Measurements from ENCODE around the gene SCN9A.

SCN9A gene

GRCh38 chr2:166304656-166305055 lies 71.1 kb downstream of the SCN9A start:
- Histone ChIP-seq H3K36me3 (ENCODE audit: control insufficient read depth in 1 of 2, insufficient read depth in 2 of 2, low read depth in 1 of 2, low read length in 2 of 2) (no peaks in the 10 kb centered on the region), H3K27me3 (ENCODE audit: control insufficient read depth in 1 of 2, insufficient read depth in 1 of 2, low read length in 2 of 2) (no peaks in the 10 kb centered on the region), H4K8ac (ENCODE audit: low read length) (no peak overlapping the region), H3K27ac (ENCODE audit: low read length, poor library complexity, severe bottlenecking) (no peak overlapping the region), H2BK120ac (ENCODE audit: low read depth, low read length) (no peak overlapping the region), H3K4me3 (ENCODE audit: insufficient read depth in 1 of 2, low read depth in 1 of 2, low read length in 2 of 2) (no peak overlapping the region), H3K4me1 (ENCODE audit: control insufficient read depth, insufficient read depth, low read depth, low read length) (no peaks in the 10 kb centered on the region), H3K18ac (ENCODE audit: low read depth in 1 of 2, low read length in 2 of 2) (no peak overlapping the region), H2AFZ (ENCODE audit: low read depth, low read length) (no peak overlapping the region), H2BK12ac (ENCODE audit: low read length in 2 of 2) (no peak overlapping the region), H3K14ac (ENCODE audit: low read length in 2 of 2) (no peak overlapping the region), H3K4ac (ENCODE audit: low read depth in 1 of 2, low read length in 2 of 2) (no peak overlapping the region), H2BK15ac (ENCODE audit: low read depth, poor library complexity, severe bottlenecking) (no peak overlapping the region), H3K9me3 (ENCODE audit: control insufficient read depth, low read length) (no peaks in the 10 kb centered on the region), H3K4me2 (ENCODE audit: low read length, poor library complexity, severe bottlenecking) (no peak overlapping the region), H3K79me1 (replicated peaks; ENCODE audit: low read length, poor library complexity, severe bottlenecking) (no peaks in the 10 kb centered on the region), H3K9ac (ENCODE audit: low read length) (no peak overlapping the region), H2AK5ac (ENCODE audit: low read length, severe bottlenecking) (no peak overlapping the region), H4K91ac (ENCODE audit: low read length) (no peak overlapping the region), H3K23ac (ENCODE audit: low read length in 2 of 2) (no peak overlapping the region), H2BK5ac (ENCODE audit: low read depth, low read length, poor library complexity, severe bottlenecking) (no peak overlapping the region)
- no peak for DNase-seq
- no CpG with 5 or more reads among the region's 1 CpG for WGBS

GRCh38 chr2:166302036-166302435 lies 73.7 kb downstream of the SCN9A start:
- H3K36me3 ChIP-seq (ENCODE audit: control insufficient read depth in 1 of 2, insufficient read depth in 2 of 2, low read depth in 1 of 2, low read length in 2 of 2) = no peaks in the 10 kb centered on the region
- no peak overlapping the region for H3K14ac ChIP-seq (ENCODE audit: low read length in 2 of 2)
- no peak for DNase-seq
- H3K4me1 ChIP-seq (ENCODE audit: control insufficient read depth, insufficient read depth, low read depth, low read length) = no peaks in the 10 kb centered on the region
- H3K18ac ChIP-seq (ENCODE audit: low read depth in 1 of 2, low read length in 2 of 2) = no peak overlapping the region
- no peaks in the 10 kb centered on the region for H3K27me3 ChIP-seq (ENCODE audit: control insufficient read depth in 1 of 2, insufficient read depth in 1 of 2, low read length in 2 of 2)
- 75% methylated on average over 1 of the region's 3 CpGs for WGBS
- no peak overlapping the region for H3K9ac ChIP-seq (ENCODE audit: low read length)
- H2AK5ac ChIP-seq (ENCODE audit: low read length, severe bottlenecking) = no peak overlapping the region
- H2BK15ac ChIP-seq (ENCODE audit: low read depth, poor library complexity, severe bottlenecking) = no peak overlapping the region
- no peaks in the 10 kb centered on the region for H3K9me3 ChIP-seq (ENCODE audit: control insufficient read depth, low read length)
- no peak overlapping the region for H2BK120ac ChIP-seq (ENCODE audit: low read depth, low read length)
- H4K91ac ChIP-seq (ENCODE audit: low read length) = no peak overlapping the region
- no peak overlapping the region for H3K4me2 ChIP-seq (ENCODE audit: low read length, poor library complexity, severe bottlenecking)
- H2AFZ ChIP-seq (ENCODE audit: low read depth, low read length) = no peak overlapping the region
- H3K27ac ChIP-seq (ENCODE audit: low read length, poor library complexity, severe bottlenecking) = no peak overlapping the region
- no peak overlapping the region for H4K8ac ChIP-seq (ENCODE audit: low read length)
- no peak overlapping the region for H3K23ac ChIP-seq (ENCODE audit: low read length in 2 of 2)
- no peak overlapping the region for H2BK5ac ChIP-seq (ENCODE audit: low read depth, low read length, poor library complexity, severe bottlenecking)
- H2BK12ac ChIP-seq (ENCODE audit: low read length in 2 of 2) = no peak overlapping the region
- no peak overlapping the region for H3K4me3 ChIP-seq (ENCODE audit: insufficient read depth in 1 of 2, low read depth in 1 of 2, low read length in 2 of 2)
- H3K4ac ChIP-seq (ENCODE audit: low read depth in 1 of 2, low read length in 2 of 2) = no peak overlapping the region
- H3K79me1 ChIP-seq (replicated peaks; ENCODE audit: low read length, poor library complexity, severe bottlenecking) = no peaks in the 10 kb centered on the region

- no peak overlapping the region for H4K8ac ChIP-seq (ENCODE audit: low read length)
Measured at GRCh38 chr2:166297951-166298350, 77.8 kb downstream of the SCN9A start.

GRCh38 chr2:166293984-166294383 lies 81.8 kb downstream of the SCN9A start:
- no peak for DNase-seq
- WGBS = no CpG with 5 or more reads among the region's 1 CpG
- Histone ChIP-seq H2AK5ac (ENCODE audit: low read length, severe bottlenecking) (no peak overlapping the region), H2BK5ac (ENCODE audit: low read depth, low read length, poor library complexity, severe bottlenecking) (no peak overlapping the region), H2BK15ac (ENCODE audit: low read depth, poor library complexity, severe bottlenecking) (no peak overlapping the region), H2BK12ac (ENCODE audit: low read length in 2 of 2) (no peak overlapping the region), H3K27me3 (ENCODE audit: control insufficient read depth in 1 of 2, insufficient read depth in 1 of 2, low read length in 2 of 2) (no peaks in the 10 kb centered on the region), H4K8ac (ENCODE audit: low read length) (no peak overlapping the region), H3K23ac (ENCODE audit: low read length in 2 of 2) (no peak overlapping the region), H3K27ac (ENCODE audit: low read length, poor library complexity, severe bottlenecking) (no peak overlapping the region), H3K4me3 (ENCODE audit: insufficient read depth in 1 of 2, low read depth in 1 of 2, low read length in 2 of 2) (no peak overlapping the region), H3K14ac (ENCODE audit: low read length in 2 of 2) (no peak overlapping the region), H3K79me1 (replicated peaks; ENCODE audit: low read length, poor library complexity, severe bottlenecking) (no peaks in the 10 kb centered on the region), H3K36me3 (ENCODE audit: control insufficient read depth in 1 of 2, insufficient read depth in 2 of 2, low read depth in 1 of 2, low read length in 2 of 2) (no peaks in the 10 kb centered on the region), H3K4me1 (ENCODE audit: control insufficient read depth, insufficient read depth, low read depth, low read length) (no peaks in the 10 kb centered on the region), H2AFZ (ENCODE audit: low read depth, low read length) (no peak overlapping the region), H3K18ac (ENCODE audit: low read depth in 1 of 2, low read length in 2 of 2) (no peak overlapping the region), H3K9ac (ENCODE audit: low read length) (no peak overlapping the region), H3K4ac (ENCODE audit: low read depth in 1 of 2, low read length in 2 of 2) (no peak overlapping the region), H3K9me3 (ENCODE audit: control insufficient read depth, low read length) (no peaks in the 10 kb centered on the region), H2BK120ac (ENCODE audit: low read depth, low read length) (no peak overlapping the region), H4K91ac (ENCODE audit: low read length) (no peak overlapping the region), H3K4me2 (ENCODE audit: low read length, poor library complexity, severe bottlenecking) (no peak overlapping the region)

More at GRCh38 chr2:166297951-166298350, 77.8 kb downstream of the SCN9A start:
- Histone ChIP-seq H3K27ac (ENCODE audit: low read length, poor library complexity, severe bottlenecking) (no peak overlapping the region), H2BK15ac (ENCODE audit: low read depth, poor library complexity, severe bottlenecking) (no peak overlapping the region), H3K79me1 (replicated peaks; ENCODE audit: low read length, poor library complexity, severe bottlenecking) (no peaks in the 10 kb centered on the region), H3K4me2 (ENCODE audit: low read length, poor library complexity, severe bottlenecking) (no peak overlapping the region), H2AFZ (ENCODE audit: low read depth, low read length) (no peak overlapping the region), H3K14ac (ENCODE audit: low read length in 2 of 2) (no peak overlapping the region), H3K18ac (ENCODE audit: low read depth in 1 of 2, low read length in 2 of 2) (no peak overlapping the region), H2BK12ac (ENCODE audit: low read length in 2 of 2) (no peak overlapping the region), H3K4me1 (ENCODE audit: control insufficient read depth, insufficient read depth, low read depth, low read length) (no peaks in the 10 kb centered on the region), H4K91ac (ENCODE audit: low read length) (no peak overlapping the region), H3K23ac (ENCODE audit: low read length in 2 of 2) (no peak overlapping the region), H3K4ac (ENCODE audit: low read depth in 1 of 2, low read length in 2 of 2) (no peak overlapping the region), H3K4me3 (ENCODE audit: insufficient read depth in 1 of 2, low read depth in 1 of 2, low read length in 2 of 2) (no peak overlapping the region), H3K9ac (ENCODE audit: low read length) (no peak overlapping the region), H2AK5ac (ENCODE audit: low read length, severe bottlenecking) (no peak overlapping the region), H3K9me3 (ENCODE audit: control insufficient read depth, low read length) (no peaks in the 10 kb centered on the region), H2BK5ac (ENCODE audit: low read depth, low read length, poor library complexity, severe bottlenecking) (no peak overlapping the region), H3K36me3 (ENCODE audit: control insufficient read depth in 1 of 2, insufficient read depth in 2 of 2, low read depth in 1 of 2, low read length in 2 of 2) (no peaks in the 10 kb centered on the region), H2BK120ac (ENCODE audit: low read depth, low read length) (no peak overlapping the region), H3K27me3 (ENCODE audit: control insufficient read depth in 1 of 2, insufficient read depth in 1 of 2, low read length in 2 of 2) (no peaks in the 10 kb centered on the region)
- WGBS = 85% methylated on average over 1 of the region's 2 CpGs
- no peak for DNase-seq

All from mesenchymal stem cell (in vitro differentiated cells and primary cell).